Erythroblast (primary cell): ENCODE data around the gene PTK6.

Experiments
- GATA1 ChIP-seq: IDR thresholded peaks from 2 replicates; pipeline ENCODE4 v1.6.1; 2011; ENCODE audit warnings: low read depth, mild to moderate bottlenecking, control low read depth, low read length, moderate library complexity
- POLR2A ChIP-seq: IDR thresholded peaks from 2 replicates; pipeline ENCODE4 v1.6.1; 2011; ENCODE audit warnings: mild to moderate bottlenecking, low read length

DNA sequence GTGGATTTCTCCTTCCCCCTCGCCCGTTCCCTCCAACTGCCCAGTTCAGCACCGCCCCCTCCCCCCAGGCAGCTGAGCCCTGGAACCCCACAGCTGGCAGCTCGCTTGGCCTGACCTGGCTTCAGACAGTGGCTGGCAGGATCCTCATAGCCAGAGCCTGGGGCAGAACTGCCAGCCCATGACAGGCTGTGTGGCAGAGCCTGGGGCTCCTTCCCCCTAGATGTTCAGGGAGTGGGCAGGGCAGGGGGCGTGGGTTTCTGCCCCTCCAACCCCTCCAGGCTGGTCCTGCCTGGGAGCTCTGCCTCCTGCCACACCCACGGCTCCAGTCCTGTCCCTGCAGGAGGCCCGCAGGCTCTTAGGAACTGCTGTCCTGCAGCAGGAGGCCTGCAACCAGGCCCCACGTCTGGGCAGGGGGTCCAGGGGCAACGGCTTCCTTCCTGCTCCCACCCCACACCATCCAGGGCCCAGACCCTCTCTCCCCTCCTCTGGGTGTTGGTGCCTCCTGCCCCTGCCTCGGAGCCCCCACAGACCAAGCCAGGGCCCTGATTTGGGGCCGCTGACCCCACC is 55.1 kb downstream of the PTK6 start:
- TF ChIP-seq POLR2A (no peak), GATA1 (no peak)
